Activated T-cell treated with anti-CD3 and anti-CD28 coated beads for 24 hours (primary cell): ENCODE measurements around the gene SLC22A5.

Experiments
- DNase-seq: peaks from one replicate; pipeline ENCODE4 v3.0.0-alpha.2; 2020; ENCODE audit warnings: low read depth

SLC22A5 gene

GRCh38 chr5:132369474-132370180 is at the start of gene SLC22A5:
Gene SLC22A5, plus strand, starts transcription at chr5:132369710. Its CDS starts 263 bp downstream, at chr5:132369973.
- peak; percentile 64 for DNase-seq

GRCh38 chr5:132319975-132320374 is 49.5 kb upstream of the SLC22A5 start:
- DNase-seq, result no peak

- DNase-seq, result no peak
Measured at GRCh38 chr5:132321109-132321721, 48.3 kb upstream of the SLC22A5 start.

GRCh38 chr5:132322266-132322665 is 47.2 kb upstream of the SLC22A5 start:
- DNase-seq, result no peak

- DNase-seq, result no peak
Measured at GRCh38 chr5:132323202-132323601, 46.3 kb upstream of the SLC22A5 start.

GRCh38 chr5:132325691-132326090 is 43.8 kb upstream of the SLC22A5 start:
- no peak for DNase-seq

GRCh38 chr5:132327252-132327955 is 42.1 kb upstream of the SLC22A5 start:
- DNase-seq, result no peak

- no peak for DNase-seq
Measured at GRCh38 chr5:132334812-132335211, 34.7 kb upstream of the SLC22A5 start.

- DNase-seq, result no peak
Measured at GRCh38 chr5:132335402-132335801, 34.1 kb upstream of the SLC22A5 start.

GRCh38 chr5:132339502-132339901 is 30.0 kb upstream of the SLC22A5 start:
- DNase-seq, result no peak

GRCh38 chr5:132342291-132343180 is 27.0 kb upstream of the SLC22A5 start:
- no peak for DNase-seq

- no peak for DNase-seq
Measured at GRCh38 chr5:132344775-132345514, 24.6 kb upstream of the SLC22A5 start.

- no peak for DNase-seq
Measured at GRCh38 chr5:132353486-132353995, 16.0 kb upstream of the SLC22A5 start.

- no peak for DNase-seq
Measured at GRCh38 chr5:132354381-132355139, 14.9 kb upstream of the SLC22A5 start.

- DNase-seq, result no peak
Measured at GRCh38 chr5:132355140-132355765, 14.3 kb upstream of the SLC22A5 start.

- DNase-seq, result no peak
Measured at GRCh38 chr5:132358775-132359174, 10.7 kb upstream of the SLC22A5 start.

- no peak for DNase-seq
Measured at GRCh38 chr5:132362086-132362485, 7.4 kb upstream of the SLC22A5 start.

GRCh38 chr5:132363431-132364112 is 5.9 kb upstream of the SLC22A5 start:
- no peak for DNase-seq

GRCh38 chr5:132364319-132364718 is 5.2 kb upstream of the SLC22A5 start:
- no peak for DNase-seq
